ENCODE data around the gene ENDOV. TPM values are rescaled to one million over a fixed set of nuclear protein-coding genes. Genes with fewer than 3 reads are reported as not detected.
"Not testable (repeated sequence)": the region's sequence is repeated elsewhere in the genome, so short reads cannot be mapped to it uniquely, and the experiment has no call there.

The ENDOV gene
- total RNA-seq, 1 donor from 2014 or later = 7.8 TPM

DNA sequence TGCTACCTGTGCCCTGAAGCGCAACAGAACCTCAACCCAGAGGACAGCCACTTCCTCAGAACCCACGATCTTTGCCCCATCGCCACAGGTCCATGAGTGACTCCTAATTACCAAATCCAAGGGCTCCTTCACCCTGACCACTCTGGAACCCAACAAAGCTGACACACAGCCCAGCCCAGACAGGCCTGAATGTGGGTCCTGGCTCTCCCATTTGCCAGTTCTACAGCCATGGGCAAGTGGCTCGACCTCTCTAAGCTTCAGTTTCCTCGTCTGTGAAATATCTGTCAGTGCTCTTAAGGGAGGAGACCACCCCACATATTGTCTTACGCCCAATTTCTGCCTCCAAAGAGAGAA is 18.0 kb upstream of the ENDOV start:
- Histone ChIP-seq H3K4me1 (ENCODE audit: control insufficient read depth in 3 of 3, insufficient read depth in 3 of 3, low read length in 3 of 3) (peaks cover 0 to 5% (median 4%) of the 10 kb centered on the region in 3 donors), H3K27me3 (ENCODE audit: control insufficient read depth in 3 of 3, insufficient read depth in 3 of 3, low read length in 3 of 3) (no peaks in the 10 kb centered on the region), H3K27ac (ENCODE audit: low read depth, low read length) (no peak overlapping the region), H3K4me3 (ENCODE audit: low read length in 3 of 3) (no peak overlapping the region), H3K9me3 (ENCODE audit: control insufficient read depth in 3 of 3, low read length in 3 of 3) (no peaks in the 10 kb centered on the region), H3K9ac (ENCODE audit: low read depth in 1 of 3, low read length in 3 of 3) (no peak overlapping the region), H3K36me3 (ENCODE audit: control insufficient read depth in 3 of 3, insufficient read depth in 3 of 3, low read length in 3 of 3) (peaks cover 11 to 28% (median 22%) of the 10 kb centered on the region in 3 donors)

DNA sequence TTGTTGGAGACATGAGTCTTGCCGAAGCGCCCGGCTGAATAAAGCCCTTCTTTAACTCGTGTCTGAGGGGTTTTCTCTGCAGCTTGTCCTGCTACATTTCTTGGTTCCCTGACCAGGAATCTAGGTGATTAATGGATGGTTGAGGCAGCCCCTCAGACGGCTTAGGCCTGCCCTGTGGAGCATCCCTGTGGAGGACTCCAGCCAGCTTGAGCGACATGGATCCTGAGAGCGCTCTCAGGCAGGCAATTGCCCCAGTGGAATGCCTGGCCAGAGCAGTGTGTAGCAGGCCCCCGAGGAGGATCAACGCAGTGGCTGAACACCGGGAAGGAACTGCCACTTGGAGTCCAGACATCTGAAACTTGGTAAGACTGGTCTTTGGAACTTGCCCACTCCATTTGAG is 17.3 kb upstream of the ENDOV start:
- Histone ChIP-seq H3K4me3 (ENCODE audit: low read length in 3 of 3) (no peak overlapping the region), H3K36me3 (ENCODE audit: control insufficient read depth in 3 of 3, insufficient read depth in 3 of 3, low read length in 3 of 3) (peaks cover 8 to 26% (median 19%) of the 10 kb centered on the region in 3 donors), H3K9ac (ENCODE audit: low read depth in 1 of 3, low read length in 3 of 3) (no peak overlapping the region), H3K9me3 (ENCODE audit: control insufficient read depth in 3 of 3, low read length in 3 of 3) (no peaks in the 10 kb centered on the region), H3K27me3 (ENCODE audit: control insufficient read depth in 3 of 3, insufficient read depth in 3 of 3, low read length in 3 of 3) (no peaks in the 10 kb centered on the region), H3K27ac (ENCODE audit: low read depth, low read length) (no peak overlapping the region), H3K4me1 (ENCODE audit: control insufficient read depth in 3 of 3, insufficient read depth in 3 of 3, low read length in 3 of 3) (peaks cover 0 to 5% (median 4%) of the 10 kb centered on the region in 3 donors)

DNA sequence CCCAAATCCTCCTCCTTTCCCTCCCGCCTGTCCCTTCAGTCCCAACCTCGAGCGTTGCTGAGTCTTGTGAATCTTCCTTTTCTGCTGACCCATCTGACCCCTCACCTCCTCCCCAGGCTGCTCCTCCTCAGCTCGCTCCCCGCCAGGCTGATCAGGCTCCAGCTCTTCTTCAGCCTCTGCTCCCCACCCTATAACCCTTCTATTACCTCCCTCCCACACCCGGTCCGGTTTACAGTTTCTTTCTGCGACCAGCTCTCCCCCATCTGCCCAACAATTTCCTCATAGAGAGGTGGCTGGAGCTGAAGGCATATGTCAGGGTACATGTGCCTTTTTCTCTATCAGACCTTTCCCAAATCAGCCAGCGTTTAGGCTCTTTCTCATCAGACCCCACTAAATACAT is 13.9 kb upstream of the ENDOV start:
- not testable (repeated sequence) for H3K36me3 ChIP-seq (ENCODE audit: control insufficient read depth in 3 of 3, insufficient read depth in 3 of 3, low read length in 3 of 3); H3K4me1 ChIP-seq (ENCODE audit: control insufficient read depth in 3 of 3, insufficient read depth in 3 of 3, low read length in 3 of 3); H3K27me3 ChIP-seq (ENCODE audit: control insufficient read depth in 3 of 3, insufficient read depth in 3 of 3, low read length in 3 of 3); H3K9me3 ChIP-seq (ENCODE audit: control insufficient read depth in 3 of 3, low read length in 3 of 3); H3K4me3 ChIP-seq (ENCODE audit: low read length in 3 of 3); H3K27ac ChIP-seq (ENCODE audit: low read depth, low read length); H3K9ac ChIP-seq (ENCODE audit: low read depth in 1 of 3, low read length in 3 of 3)

DNA sequence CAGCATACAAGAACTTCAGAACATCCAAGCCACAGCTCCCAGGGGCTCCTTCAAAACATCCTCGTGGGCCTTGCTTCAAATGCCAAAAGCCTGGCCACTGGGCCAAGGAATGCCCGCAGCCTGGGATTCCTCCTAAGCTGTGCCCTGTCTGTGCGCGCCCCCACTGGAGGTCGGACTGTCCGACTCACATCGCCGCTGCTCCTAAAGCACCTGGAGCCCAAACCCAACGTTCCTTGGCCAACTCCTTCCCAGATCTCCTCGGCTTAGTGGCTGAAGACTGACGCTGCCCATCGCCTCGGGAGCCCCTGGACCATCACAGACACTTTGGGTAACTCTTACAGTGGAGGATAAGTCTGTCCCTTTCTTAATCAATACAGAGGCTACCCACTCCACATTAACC is 12.9 kb upstream of the ENDOV start:
- not testable (repeated sequence) for H3K4me3 ChIP-seq (ENCODE audit: low read length in 3 of 3); H3K27me3 ChIP-seq (ENCODE audit: control insufficient read depth in 3 of 3, insufficient read depth in 3 of 3, low read length in 3 of 3)

DNA sequence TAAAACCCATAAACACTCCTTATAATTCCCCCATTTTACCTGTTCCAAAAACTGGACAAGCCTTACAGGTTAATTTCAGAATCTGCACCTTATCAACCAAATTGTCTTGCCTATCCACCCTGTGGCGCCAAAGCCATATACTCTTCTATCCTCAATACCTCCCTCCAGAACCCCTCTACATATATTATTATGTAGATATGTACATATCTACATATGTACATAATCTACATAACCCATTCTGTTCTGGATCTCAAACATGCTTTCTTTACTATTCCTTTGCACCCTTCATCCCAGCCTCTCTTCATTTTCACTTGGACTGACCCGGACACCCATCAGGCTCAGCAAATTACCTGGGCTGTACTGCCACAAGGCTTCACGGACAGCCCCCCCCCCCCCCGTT is 12.0 kb upstream of the ENDOV start:
- no peak overlapping the region for H3K4me3 ChIP-seq (ENCODE audit: low read length in 3 of 3)
- H3K36me3 ChIP-seq (ENCODE audit: control insufficient read depth in 3 of 3, insufficient read depth in 3 of 3, low read length in 3 of 3) = no peaks in the 10 kb centered on the region
- H3K9me3 ChIP-seq (ENCODE audit: control insufficient read depth in 3 of 3, low read length in 3 of 3) = no peaks in the 10 kb centered on the region
- no peak overlapping the region for H3K9ac ChIP-seq (ENCODE audit: low read depth in 1 of 3, low read length in 3 of 3)
- no peak overlapping the region for H3K27ac ChIP-seq (ENCODE audit: low read depth, low read length)
- no peaks in the 10 kb centered on the region for H3K4me1 ChIP-seq (ENCODE audit: control insufficient read depth in 3 of 3, insufficient read depth in 3 of 3, low read length in 3 of 3)
- H3K27me3 ChIP-seq (ENCODE audit: control insufficient read depth in 3 of 3, insufficient read depth in 3 of 3, low read length in 3 of 3) = no peaks in the 10 kb centered on the region

More for the DNA sequence above, 12.9 kb upstream of the ENDOV start:
- H3K36me3 ChIP-seq (ENCODE audit: control insufficient read depth in 3 of 3, insufficient read depth in 3 of 3, low read length in 3 of 3); H3K9ac ChIP-seq (ENCODE audit: low read depth in 1 of 3, low read length in 3 of 3); H3K4me1 ChIP-seq (ENCODE audit: control insufficient read depth in 3 of 3, insufficient read depth in 3 of 3, low read length in 3 of 3); H3K27ac ChIP-seq (ENCODE audit: low read depth, low read length); H3K9me3 ChIP-seq (ENCODE audit: control insufficient read depth in 3 of 3, low read length in 3 of 3): not testable (repeated sequence)

DNA sequence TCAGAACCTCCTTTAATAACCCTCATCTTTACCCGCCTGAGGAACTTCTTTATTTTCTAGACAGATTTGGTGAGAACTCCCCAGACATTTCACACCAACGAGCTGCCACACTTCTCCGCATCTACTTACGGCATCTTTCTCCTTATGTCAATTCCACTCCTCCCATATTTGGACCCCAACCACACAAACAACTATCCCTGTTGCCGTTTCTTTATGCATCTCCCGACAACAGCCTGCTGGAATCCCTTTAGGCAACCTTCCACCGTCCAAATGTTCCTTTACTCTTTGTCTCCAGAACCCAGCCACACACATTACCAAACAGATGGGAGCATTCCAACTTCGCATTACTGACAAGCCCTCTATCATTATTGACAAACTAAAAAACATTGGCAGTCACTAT is 8.8 kb upstream of the ENDOV start:
- Histone ChIP-seq H3K27ac (ENCODE audit: low read depth, low read length) (no peak overlapping the region), H3K4me3 (ENCODE audit: low read length in 3 of 3) (no peak overlapping the region), H3K27me3 (ENCODE audit: control insufficient read depth in 3 of 3, insufficient read depth in 3 of 3, low read length in 3 of 3) (no peaks in the 10 kb centered on the region), H3K9me3 (ENCODE audit: control insufficient read depth in 3 of 3, low read length in 3 of 3) (no peaks in the 10 kb centered on the region), H3K4me1 (ENCODE audit: control insufficient read depth in 3 of 3, insufficient read depth in 3 of 3, low read length in 3 of 3) (no peaks in the 10 kb centered on the region), H3K36me3 (ENCODE audit: control insufficient read depth in 3 of 3, insufficient read depth in 3 of 3, low read length in 3 of 3) (no peaks in the 10 kb centered on the region), H3K9ac (ENCODE audit: low read depth in 1 of 3, low read length in 3 of 3) (no peak overlapping the region)

DNA sequence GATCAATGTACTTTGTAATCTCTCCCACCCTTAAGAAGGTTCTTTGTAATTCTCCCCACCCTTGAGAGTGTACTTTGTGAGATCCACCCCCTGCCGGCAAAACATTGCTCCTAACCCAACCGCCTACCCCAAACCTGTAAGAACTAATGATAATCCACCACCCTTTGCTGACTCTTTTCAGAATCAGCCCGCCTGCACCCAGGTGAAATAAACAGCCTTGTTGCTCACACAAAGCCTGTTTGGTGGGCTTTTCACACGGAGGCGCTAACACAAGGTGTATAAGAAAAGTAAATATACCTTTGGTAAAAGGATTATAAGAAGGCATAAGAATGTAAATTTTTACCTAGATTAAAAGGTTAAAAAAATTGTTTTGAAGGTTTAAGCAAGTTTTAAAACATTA is 7.0 kb upstream of the ENDOV start:
- H3K9ac ChIP-seq (ENCODE audit: low read depth in 1 of 3, low read length in 3 of 3); H3K4me1 ChIP-seq (ENCODE audit: control insufficient read depth in 3 of 3, insufficient read depth in 3 of 3, low read length in 3 of 3); H3K9me3 ChIP-seq (ENCODE audit: control insufficient read depth in 3 of 3, low read length in 3 of 3); H3K4me3 ChIP-seq (ENCODE audit: low read length in 3 of 3); H3K27ac ChIP-seq (ENCODE audit: low read depth, low read length); H3K27me3 ChIP-seq (ENCODE audit: control insufficient read depth in 3 of 3, insufficient read depth in 3 of 3, low read length in 3 of 3); H3K36me3 ChIP-seq (ENCODE audit: control insufficient read depth in 3 of 3, insufficient read depth in 3 of 3, low read length in 3 of 3): not testable (repeated sequence)

DNA sequence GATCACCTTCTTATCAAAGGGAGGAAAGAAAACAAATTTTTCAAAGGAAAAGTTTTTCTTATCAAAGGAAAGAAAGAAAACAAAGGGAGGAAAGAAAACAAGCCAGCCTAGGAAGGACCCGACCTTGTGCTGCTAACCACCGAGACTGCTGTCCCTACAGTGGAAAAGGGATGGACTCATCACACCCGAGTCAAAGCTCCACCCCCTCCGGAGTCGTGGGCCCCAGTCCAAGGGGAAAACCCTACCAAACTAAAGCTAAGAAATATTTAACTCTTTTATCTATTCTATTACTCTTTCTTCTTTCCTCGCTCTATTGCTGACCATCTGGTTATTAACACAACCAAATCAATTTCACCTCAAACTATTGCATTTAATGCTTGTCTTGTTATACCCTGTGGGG is 6.1 kb upstream of the ENDOV start:
- Histone ChIP-seq H3K27me3 (ENCODE audit: control insufficient read depth in 3 of 3, insufficient read depth in 3 of 3, low read length in 3 of 3) (no peaks in the 10 kb centered on the region), H3K9me3 (ENCODE audit: control insufficient read depth in 3 of 3, low read length in 3 of 3) (no peaks in the 10 kb centered on the region), H3K27ac (ENCODE audit: low read depth, low read length) (no peak overlapping the region), H3K9ac (ENCODE audit: low read depth in 1 of 3, low read length in 3 of 3) (no peak overlapping the region), H3K36me3 (ENCODE audit: control insufficient read depth in 3 of 3, insufficient read depth in 3 of 3, low read length in 3 of 3) (no peaks in the 10 kb centered on the region), H3K4me3 (ENCODE audit: low read length in 3 of 3) (no peak overlapping the region), H3K4me1 (ENCODE audit: control insufficient read depth in 3 of 3, insufficient read depth in 3 of 3, low read length in 3 of 3) (peaks cover 0 to 2% (median 0%) of the 10 kb centered on the region in 3 donors)

DNA sequence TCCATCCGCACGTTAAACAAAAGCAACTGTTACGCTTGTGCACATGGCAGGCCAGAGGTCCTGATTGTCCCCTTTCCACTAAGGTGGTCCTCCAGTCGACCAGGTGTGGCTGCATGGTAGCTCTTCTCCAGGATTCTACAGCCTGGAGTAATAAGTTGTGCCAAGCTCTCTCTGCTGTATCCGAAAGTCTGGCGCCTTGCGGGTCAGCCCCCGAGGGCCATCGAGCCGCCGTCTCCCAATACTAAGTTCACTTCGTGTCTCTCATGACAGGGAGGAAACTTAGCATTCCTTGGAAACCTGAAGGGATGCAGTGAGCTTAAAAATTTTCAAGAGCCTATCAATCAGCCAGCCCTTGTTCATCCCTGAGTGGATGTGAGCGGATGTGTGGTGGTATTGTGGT is 5.3 kb upstream of the ENDOV start:
- Histone ChIP-seq H3K4me1 (ENCODE audit: control insufficient read depth in 3 of 3, insufficient read depth in 3 of 3, low read length in 3 of 3) (peaks cover 6 to 8% (median 7%) of the 10 kb centered on the region in 3 donors), H3K36me3 (ENCODE audit: control insufficient read depth in 3 of 3, insufficient read depth in 3 of 3, low read length in 3 of 3) (no peaks in the 10 kb centered on the region), H3K4me3 (ENCODE audit: low read length in 3 of 3) (no peak overlapping the region), H3K9me3 (ENCODE audit: control insufficient read depth in 3 of 3, low read length in 3 of 3) (no peaks in the 10 kb centered on the region), H3K9ac (ENCODE audit: low read depth in 1 of 3, low read length in 3 of 3) (no peak overlapping the region), H3K27me3 (ENCODE audit: control insufficient read depth in 3 of 3, insufficient read depth in 3 of 3, low read length in 3 of 3) (no peaks in the 10 kb centered on the region), H3K27ac (ENCODE audit: low read depth, low read length) (no peak overlapping the region)

DNA sequence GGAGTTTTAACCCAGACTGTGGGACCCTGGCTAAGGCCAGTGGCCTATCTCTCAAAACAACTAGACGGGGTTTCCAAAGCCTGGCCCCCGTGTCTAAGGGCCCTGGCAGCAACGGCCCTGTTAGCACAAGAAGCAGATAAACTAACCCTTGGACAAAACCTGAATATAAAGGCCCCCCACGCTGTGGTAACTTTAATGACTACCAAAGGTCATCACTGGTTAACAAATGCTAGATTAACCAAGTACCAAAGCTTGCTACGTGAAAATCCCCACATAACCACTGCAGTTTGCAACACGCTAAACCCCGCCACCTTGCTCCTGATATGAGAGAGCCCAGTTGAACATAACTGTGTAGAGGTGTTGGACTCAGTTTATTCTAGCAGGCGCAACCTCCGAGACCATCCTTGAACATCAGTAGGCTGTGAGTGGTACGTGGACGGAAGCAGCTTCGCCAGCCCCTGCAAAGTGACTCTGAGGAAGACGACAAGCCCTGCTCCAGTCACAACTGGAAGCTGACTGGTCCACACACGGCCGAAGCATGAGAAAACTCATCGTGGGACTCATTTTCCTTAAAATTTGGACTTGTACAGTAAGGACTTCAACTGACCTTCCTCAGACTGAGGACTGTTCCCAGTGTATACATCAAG is 4.4 kb upstream of the ENDOV start:
- H3K4me1 ChIP-seq (ENCODE audit: control insufficient read depth in 3 of 3, insufficient read depth in 3 of 3, low read length in 3 of 3) = peaks cover 8 to 11% (median 11%) of the 10 kb centered on the region in 3 donors
- not testable (repeated sequence) for H3K9ac ChIP-seq (ENCODE audit: low read depth in 1 of 3, low read length in 3 of 3); H3K36me3 ChIP-seq (ENCODE audit: control insufficient read depth in 3 of 3, insufficient read depth in 3 of 3, low read length in 3 of 3); H3K9me3 ChIP-seq (ENCODE audit: control insufficient read depth in 3 of 3, low read length in 3 of 3); H3K4me3 ChIP-seq (ENCODE audit: low read length in 3 of 3); H3K27me3 ChIP-seq (ENCODE audit: control insufficient read depth in 3 of 3, insufficient read depth in 3 of 3, low read length in 3 of 3); H3K27ac ChIP-seq (ENCODE audit: low read depth, low read length)

Data from skeletal muscle tissue (tissue), 4 donors.